IMR-90 (cell line): ENCODE measurements around the gene SLC3A2. TPM values are rescaled to one million over a fixed set of nuclear protein-coding genes. Genes with fewer than 3 reads are reported as not detected.

Source experiments
- ATAC-seq: fragments of 200-7000 bp; cut with Tn5 transposase; 2 replicates; pipeline ENCODE4 v1.9.1; 2020; ENCODE audit warnings: low read depth, mild to moderate bottlenecking, moderate library complexity
- BruUV-seq: library from RNA; stranded (reverse); fragments of 400-500 nt; replicated peaks from 2 replicates; lab custom pipeline; 2021; lab: Mats Ljungman, UMichigan
- CTCF ChIA-PET: fragments of 300-600 bp; formaldehyde crosslinking; extraction: SDS; loops from one replicate; lab custom pipeline; 2021; ENCODE audit warnings: antibody characterized with exemption; lab: Yijun Ruan, JAX
- POLR2A ChIA-PET: fragments of 300-600 bp; sonication (Branson Sonifier 250); formaldehyde crosslinking; loops from one replicate; lab custom pipeline; 2022; ENCODE audit warnings: antibody characterized with exemption; ENCODE audit not compliant: unreplicated experiment; lab: Charles Lee
- DNase-seq: peaks from one replicate; pipeline ENCODE4 v3.0.0; 2013
- H2AFZ ChIP-seq: replicated peaks from 2 replicates; pipeline ENCODE3; 2013; ENCODE audit warnings: low read length, mild to moderate bottlenecking; ENCODE audit not compliant: poor library complexity
- H2AK5ac ChIP-seq: 2 replicates; pipeline ENCODE4 v1.6.1; 2013; ENCODE audit warnings: low read depth, low read length, inconsistent platforms
- H2AK9ac ChIP-seq: replicated peaks from 2 replicates; pipeline ENCODE3; 2013; ENCODE audit warnings: mild to moderate bottlenecking, low read depth, low read length, moderate library complexity; ENCODE audit not compliant: poor library complexity
- H2BK120ac ChIP-seq: 2 replicates; pipeline ENCODE4 v1.6.1; 2013; ENCODE audit warnings: low read depth, low read length, inconsistent platforms
- H2BK15ac ChIP-seq: 3 replicates; pipeline ENCODE4 v1.6.1; 2013; ENCODE audit warnings: low read depth, low read length, inconsistent platforms
- H2BK20ac ChIP-seq: 2 replicates; pipeline ENCODE4 v1.6.1; 2013; ENCODE audit warnings: low read depth, mild to moderate bottlenecking, inconsistent platforms, low read length, moderate library complexity
- H2BK5ac ChIP-seq: 2 replicates; pipeline ENCODE4 v1.6.1; 2013; ENCODE audit warnings: mild to moderate bottlenecking, low read depth, low read length, inconsistent platforms; ENCODE audit not compliant: poor library complexity, severe bottlenecking
- H3K14ac ChIP-seq: replicated peaks from 2 replicates; pipeline ENCODE4 v1.6.1; 2013; ENCODE audit warnings: low read depth, low read length, inconsistent platforms
- H3K18ac ChIP-seq: 2 replicates; pipeline ENCODE4 v1.6.1; 2013; ENCODE audit warnings: low read depth, low read length, control low read depth
- H3K23ac ChIP-seq: 2 replicates; pipeline ENCODE4 v1.6.1; 2013; ENCODE audit warnings: low read depth, low read length, inconsistent platforms
- H3K27ac ChIP-seq: 2 replicates; pipeline ENCODE4 v1.5.1; 2013; ENCODE audit warnings: mild to moderate bottlenecking, control low read depth, low read length; ENCODE audit not compliant: insufficient read depth
- H3K27me3 ChIP-seq: 2 replicates; pipeline ENCODE4 v1.6.1; 2013; ENCODE audit warnings: low read length; ENCODE audit not compliant: control insufficient read depth, insufficient read depth
- H3K36me3 ChIP-seq: 2 replicates; pipeline ENCODE4 v1.6.1; 2013; ENCODE audit warnings: low read length, mixed read lengths; ENCODE audit not compliant: control insufficient read depth, insufficient read depth
- H3K4ac ChIP-seq: 2 replicates; pipeline ENCODE4 v1.6.1; 2013; ENCODE audit warnings: low read depth, low read length, inconsistent platforms
- H3K4me1 ChIP-seq: 2 replicates; pipeline ENCODE4 v1.6.1; 2013; ENCODE audit warnings: low read length, mixed read lengths; ENCODE audit not compliant: control insufficient read depth, insufficient read depth
- H3K4me2 ChIP-seq: 2 replicates; pipeline ENCODE4 v1.6.1; 2013; ENCODE audit warnings: low read depth, mild to moderate bottlenecking, control low read depth, low read length, moderate library complexity
- H3K4me3 ChIP-seq: 2 replicates; pipeline ENCODE4 v1.5.1; 2013; ENCODE audit warnings: low read depth, mild to moderate bottlenecking, control low read depth, low read length, moderate library complexity; ENCODE audit not compliant: insufficient read depth
- H3K56ac ChIP-seq: 2 replicates; pipeline ENCODE4 v1.6.1; 2013; ENCODE audit warnings: low read length, inconsistent platforms; ENCODE audit not compliant: insufficient read depth; ENCODE audit errors: extremely low read depth
- H3K79me1 ChIP-seq, 2 experiments: 2 replicates each; pipeline ENCODE4 v1.6.1; 2013; ENCODE audit warnings: low read length in 2 of 2, inconsistent platforms in 1 of 2, low read depth in 1 of 2
- H3K9ac ChIP-seq: 2 replicates; pipeline ENCODE4 v1.6.1; 2013; ENCODE audit warnings: low read depth, low read length, control low read depth
- H3K9me1 ChIP-seq: 2 replicates; pipeline ENCODE4 v1.6.1; 2013; ENCODE audit warnings: low read length, inconsistent platforms; ENCODE audit not compliant: insufficient read depth
- H3K9me3 ChIP-seq: 2 replicates; pipeline ENCODE4 v1.6.1; 2013; ENCODE audit warnings: low read length; ENCODE audit not compliant: control insufficient read depth, insufficient read depth
- H4K20me1 ChIP-seq: 2 replicates; pipeline ENCODE4 v1.6.1; 2013; ENCODE audit warnings: low read length, inconsistent platforms; ENCODE audit not compliant: insufficient read depth
- H4K5ac ChIP-seq: 2 replicates; pipeline ENCODE4 v1.6.1; 2013; ENCODE audit warnings: mild to moderate bottlenecking, low read depth, low read length, control low read depth
- H4K8ac ChIP-seq, 2 experiments: 2 replicates each; pipeline ENCODE4 v1.6.1; 2013; ENCODE audit warnings: low read depth in 2 of 2, low read length in 2 of 2, control low read depth in 1 of 2, inconsistent platforms in 1 of 2
- H4K91ac ChIP-seq: 2 replicates; pipeline ENCODE4 v1.6.1; 2013; ENCODE audit warnings: low read depth, low read length, inconsistent platforms; ENCODE audit not compliant: insufficient read depth
- CEBPB ChIP-seq: IDR thresholded peaks from 2 replicates; pipeline ENCODE4 v1.6.1; 2012; ENCODE audit warnings: low read depth, low read length, improper control_type of control experiment
- CHD1 ChIP-seq: IDR thresholded peaks from 2 replicates; pipeline ENCODE4 v1.6.1; 2012; ENCODE audit warnings: low read depth, low read length, improper control_type of control experiment
- CTCF ChIP-seq: conservative IDR thresholded peaks from 2 replicates; pipeline ENCODE4 v1.5.1; 2012; ENCODE audit warnings: mild to moderate bottlenecking, low read depth, low read length, improper control_type of control experiment
- ELK1 ChIP-seq: fragments of 150-350 bp; IDR thresholded peaks from 2 replicates; pipeline ENCODE4 v1.6.1; 2016; ENCODE audit warnings: low read depth, mild to moderate bottlenecking, low read length, moderate library complexity, borderline replicate concordance
- MXI1 ChIP-seq: IDR thresholded peaks from 2 replicates; pipeline ENCODE4 v1.6.1; 2012; ENCODE audit warnings: low read depth, mild to moderate bottlenecking, low read length, moderate library complexity, borderline replicate concordance
- NFE2L2 ChIP-seq: fragments of 150-350 bp; IDR thresholded peaks from 2 replicates; pipeline ENCODE4 v1.6.1; 2016; ENCODE audit warnings: low read depth, mild to moderate bottlenecking, low read length
- RCOR1 ChIP-seq: IDR thresholded peaks from 2 replicates; pipeline ENCODE4 v1.6.1; 2012; ENCODE audit warnings: mild to moderate bottlenecking, low read length, improper control_type of control experiment; ENCODE audit not compliant: insufficient replicate concordance
- SMC3 ChIP-seq: fragments of 150-350 bp; IDR thresholded peaks from 2 replicates; pipeline ENCODE4 v1.6.1; 2016; ENCODE audit warnings: low read depth, mild to moderate bottlenecking, antibody characterized with exemption, low read length, moderate library complexity
- WGBS, 2 experiments: methylation state at CpG; one replicate each; pipeline versions ENCODE4 v1.1.5 to v1.1.7; 2013; ENCODE audit warnings: missing lambda C conversion rate in 2 of 2; ENCODE audit not compliant: insufficient read length in 1 of 2; ENCODE audit errors: extremely low coverage in 2 of 2; 5-methylcytosine and 5-hydroxymethylcytosine counted together
- dilution Hi-C: fragments of 300-500 bp; cut with HindIII; formaldehyde crosslinking; loops from one replicate; pipeline ENCODE4 v1.14.3; 2018; ENCODE audit warnings: low sequenced_read_pairs; ENCODE audit not compliant: unreplicated experiment
- in situ Hi-C: fragments of 300-500 bp; cut with MboI; formaldehyde crosslinking; loops from 3 replicates; pipeline ENCODE4 v1.14.3; 2019; ENCODE audit warnings: low sequenced_read_pairs, inconsistent platforms, mixed read lengths
- intact Hi-C: fragments of 100-400 bp; cut with micrococcal nuclease; formaldehyde crosslinking; loops from 2 replicates; pipeline ENCODE4 v1.10.0; 2022
- polyA plus RNA-seq, 3 experiments: library from polyadenylated mRNA; depleted of rRNA; stranded (reverse); fragments of >200 nt; gene quantifications; 2 replicates each; pipeline ENCODE4 v1.2.3, GENCODE V29; 2012; ENCODE audit warnings: low replicate concordance in 1 of 3
- total RNA-seq: library from RNA; depleted of rRNA; stranded (reverse); fragments of >200 nt; gene quantifications from 2 replicates; pipeline ENCODE4 v1.2.3, GENCODE V29; 2012

Gene SLC3A2
- total and polyA plus RNA-seq, 2 of the 4 experiments (the other 2 are of a cell fraction), result 140 to 239 TPM

GRCh38 chr11:62934496-62934785 is 53.7 kb downstream of the SLC3A2 start:
- H3K4ac ChIP-seq, result no peak overlapping the region
- no peak overlapping the region for H3K27ac ChIP-seq
- BruUV-seq, result no TSS peak
- H3K18ac ChIP-seq, result no peak overlapping the region
- no peak overlapping the region for H2AFZ ChIP-seq
- H2BK15ac ChIP-seq, result no peak overlapping the region
- H3K4me3 ChIP-seq, result no peak overlapping the region
- ChIA-PET POLR2A (no interaction called here), CTCF (no interaction called here)
- H2BK20ac ChIP-seq, result no peak overlapping the region
- DNase-seq (no peak), ATAC-seq (no peak)
- H3K36me3 ChIP-seq, result no peaks in the 10 kb centered on the region
- no CpG with 5 or more reads among the region's 1 CpG for WGBS, 2 experiments
- no peaks in the 10 kb centered on the region for H3K9me3 ChIP-seq
- in situ Hi-C loops, result no loop called here
- H3K14ac ChIP-seq, result no peak overlapping the region
- H3K27me3 ChIP-seq, result peaks cover 15% of the 10 kb centered on the region
- H3K4me2 ChIP-seq, result no peak overlapping the region
- dilution Hi-C loops, result no loop called here
- no peak overlapping the region for H2AK9ac ChIP-seq
- H2BK120ac ChIP-seq, result no peak overlapping the region
- no peak for TF ChIP-seq RCOR1
- TF ChIP-seq CEBPB, result no peak
- TF ChIP-seq CHD1, result no peak
- no peak for TF ChIP-seq CTCF
- TF ChIP-seq SMC3, result no peak
- TF ChIP-seq NFE2L2, result no peak
- no peak for TF ChIP-seq ELK1
- no peak for TF ChIP-seq MXI1
- H3K79me1 ChIP-seq, result no peaks in the 10 kb centered on the region
- H2AK5ac ChIP-seq, result no peak overlapping the region
- H4K20me1 ChIP-seq, result no peaks in the 10 kb centered on the region
- no peak overlapping the region for H3K23ac ChIP-seq
- no peaks in the 10 kb centered on the region for H3K4me1 ChIP-seq
- H3K56ac ChIP-seq, result no peak overlapping the region
- no peaks in the 10 kb centered on the region for H3K9me1 ChIP-seq
- no peak overlapping the region for H4K91ac ChIP-seq
- intact Hi-C loops, result no loop called here
- no peak overlapping the region for H4K5ac ChIP-seq
- H4K8ac ChIP-seq, result no peak overlapping the region
- no peak overlapping the region for H3K9ac ChIP-seq
- no peak overlapping the region for H2BK5ac ChIP-seq
